Transverse colon (tissue), 4 donors: Measurements from ENCODE around the gene PRSS1. TPM values are rescaled to one million over a fixed set of nuclear protein-coding genes. Genes with fewer than 3 reads are reported as not detected.
"Not testable (repeated sequence)": the region's sequence is repeated elsewhere in the genome, so short reads cannot be mapped to it uniquely, and the experiment has no call there.

Experiments
- DNase-seq: peaks from one replicate; pipeline ENCODE4 v3.0.0-alpha.2; 2019
- H3K27ac ChIP-seq, 4 donors: fragments of 200-600 bp; sonication (generic); 2 replicates each; pipeline ENCODE4 v1.5.1; 2016 to 2018; ENCODE audit warnings: inconsistent platforms in 4 of 4
- H3K27me3 ChIP-seq: fragments of 200-600 bp; sonication (generic); 2 replicates; pipeline ENCODE4 v1.5.1; 2017; ENCODE audit warnings: inconsistent platforms
- H3K36me3 ChIP-seq, 4 donors: fragments of 200-600 bp; sonication (generic); 2 replicates each; pipeline ENCODE4 v1.5.1; 2017 to 2019; ENCODE audit warnings: inconsistent platforms in 4 of 4
- H3K4me1 ChIP-seq, 4 donors: fragments of 200-600 bp; sonication (generic); 2 replicates each; pipeline ENCODE4 v1.5.1; 2017 to 2020; ENCODE audit warnings: inconsistent platforms in 4 of 4
- H3K4me3 ChIP-seq, 4 donors: fragments of 200-600 bp; sonication (generic); 1 replicate in 1 of 4; 2 replicates in 3 of 4; pipeline versions ENCODE4 v1.5.1 to v1.6.1; 2017 to 2019; ENCODE audit warnings: inconsistent platforms in 4 of 4
- H3K9me3 ChIP-seq, 2 donors: fragments of 200-600 bp; sonication (generic); 2 replicates each; pipeline ENCODE4 v1.5.1; 2017 to 2019; ENCODE audit warnings: inconsistent platforms in 2 of 2
- CTCF ChIP-seq, 5 experiments: fragments of 200-600 bp in 3 of 5; fragments of 450-650 bp in 2 of 5; sonication (generic) in 3 of 5; IDR thresholded peaks; 1 replicate in 2 of 5; 2 replicates in 3 of 5; pipeline ENCODE4 v1.5.1; 2016 to 2017; ENCODE audit warnings: antibody characterized with exemption in 5 of 5, inconsistent platforms in 3 of 5, mild to moderate bottlenecking in 2 of 5, moderate library complexity in 1 of 5
- EP300 ChIP-seq: sonication (generic); formaldehyde crosslinking; IDR thresholded peaks from one replicate; pipeline ENCODE4 v1.6.1; 2017; ENCODE audit warnings: antibody characterized with exemption, low read depth
- POLR2A ChIP-seq: fragments of 450-650 bp; IDR thresholded peaks from one replicate; pipeline ENCODE4 v1.6.1; 2016; ENCODE audit warnings: antibody characterized with exemption, mild to moderate bottlenecking, moderate library complexity
- POLR2AphosphoS5 ChIP-seq, 3 donors: sonication (generic); formaldehyde crosslinking; IDR thresholded peaks; one replicate each; pipeline ENCODE4 v1.6.1; 2016; ENCODE audit warnings: antibody characterized with exemption in 3 of 3
- WGBS, 2 donors: methylation state at CpG; one replicate each; pipeline ENCODE4 v1.1.5; 2018; ENCODE audit warnings: low coverage in 1 of 2; 5-methylcytosine and 5-hydroxymethylcytosine counted together
- in situ Hi-C, 4 donors: fragments of 200-750 bp; cut with MboI; loops; one replicate each; pipeline versions ENCODE4 v1.15.0 to v1.15.1; 2017; ENCODE audit warnings: low sequenced_read_pairs in 3 of 4, low pct_ligation_motif_present in 1 of 4, low pct_unique_long_range_greater_than_20kb in 1 of 4
- intact Hi-C: fragments of 100-400 bp; cut with DNase I; formaldehyde crosslinking; loops from one replicate; pipeline ENCODE4 v1.15.1; 2023; ENCODE audit warnings: low total_unique reads
- total RNA-seq, 4 donors: library from RNA; depleted of rRNA; stranded (reverse); fragments of >200 nt; gene quantifications; one replicate each; pipeline ENCODE4 v1.1.0, GENCODE V29; 2016

The PRSS1 gene
- not detected for total RNA-seq

GRCh38 chr7:142749218-142749993, at the start of gene PRSS1:
Gene PRSS1 (plus strand): TSS chr7:142749472. CDS start chr7:142749485, 13 bp downstream.
- intact Hi-C loops = no loop called here
- in situ Hi-C loops = no loop called here
- H3K9me3 ChIP-seq = no peaks in the 10 kb centered on the region
- H3K4me3 ChIP-seq = no peak within 1 kb of the TSS
- no peaks in the 10 kb centered on the region for H3K27me3 ChIP-seq
- DNase-seq = no peak
- H3K27ac ChIP-seq = no peak within 1 kb of the TSS
- no peaks in the 10 kb centered on the region for H3K36me3 ChIP-seq
- TF ChIP-seq POLR2AphosphoS5 (IDR thresholded peaks at IDR 0.05) (no peak), EP300 (no peak), CTCF (IDR thresholded peaks at IDR 0.05) (no peak), POLR2A (no peak)
- H3K4me1 ChIP-seq = no peaks in the 10 kb centered on the region
- WGBS, 2 donors = 80 to 81% methylated on average over 5 to 11 of the region's 11 CpGs

GRCh38 chr7:142700935-142701334, 48.3 kb upstream of the PRSS1 start:
- in situ Hi-C loops, intact Hi-C loops, H3K4me1 ChIP-seq, H3K4me3 ChIP-seq, DNase-seq, H3K36me3 ChIP-seq, H3K27me3 ChIP-seq, H3K9me3 ChIP-seq, H3K27ac ChIP-seq: not testable (repeated sequence)
- WGBS, 2 donors = 31 to 50% methylated on average over 1 of the region's 1 CpG

- Histone ChIP-seq H3K27me3 (no peaks in the 10 kb centered on the region), H3K4me3 (no peak overlapping the region), H3K9me3 (no peaks in the 10 kb centered on the region), H3K27ac (no peak overlapping the region), H3K4me1 (no peaks in the 10 kb centered on the region), H3K36me3 (no peaks in the 10 kb centered on the region)
- no peak for TF ChIP-seq EP300
- TF ChIP-seq POLR2AphosphoS5 (IDR thresholded peaks at IDR 0.05) = no peak
- no peak for TF ChIP-seq POLR2A
- TF ChIP-seq CTCF (IDR thresholded peaks at IDR 0.05) = no peak
- no peak for DNase-seq
- 35 to 60% methylated on average over 4 to 9 of the region's 9 CpGs for WGBS, 2 donors
- in situ Hi-C loops = no loop called here
- intact Hi-C loops = no loop called here
Measured at GRCh38 chr7:142703655-142704305, 45.5 kb upstream of the PRSS1 start.

- H3K27me3 ChIP-seq, H3K36me3 ChIP-seq, H3K4me1 ChIP-seq, intact Hi-C loops, H3K4me3 ChIP-seq, H3K9me3 ChIP-seq, DNase-seq, in situ Hi-C loops, H3K27ac ChIP-seq: not testable (repeated sequence)
Measured at GRCh38 chr7:142708726-142709125, 40.5 kb upstream of the PRSS1 start.

- Histone ChIP-seq H3K9me3 (no peaks in the 10 kb centered on the region), H3K4me3 (no peak overlapping the region), H3K27ac (no peak overlapping the region), H3K36me3 (no peaks in the 10 kb centered on the region), H3K4me1 (no peaks in the 10 kb centered on the region), H3K27me3 (no peaks in the 10 kb centered on the region)
- 77% methylated on average over 3 to 6 of the region's 6 CpGs for WGBS, 2 donors
- in situ Hi-C loops = no loop called here
- intact Hi-C loops = no loop called here
- TF ChIP-seq CTCF (IDR thresholded peaks at IDR 0.05) = no peak
- no peak for TF ChIP-seq POLR2AphosphoS5 (IDR thresholded peaks at IDR 0.05)
- TF ChIP-seq POLR2A = no peak
- TF ChIP-seq EP300 = no peak
- no peak for DNase-seq
Measured at GRCh38 chr7:142709921-142710320, 39.4 kb upstream of the PRSS1 start.
